HG03565 (cell line): ENCODE measurements around the gene NTSR1.

Source experiments
- ATAC-seq: cut with Tn5 transposase; IDR thresholded peaks from one replicate; pipeline ENCODE4 v1.9.1; 2021; ENCODE audit warnings: mild to moderate bottlenecking, moderate library complexity; ENCODE audit not compliant: unreplicated experiment

NTSR1 gene

GRCh38 chr20:62797671-62798532 is 89.3 kb downstream of the NTSR1 start:
- no peak for ATAC-seq

- ATAC-seq: no peak
These were observed 90.4 kb downstream of the NTSR1 start for GRCh38 chr20:62799036-62799435.

- ATAC-seq: no peak
These were observed 90.8 kb downstream of the NTSR1 start for GRCh38 chr20:62799459-62799858.

- ATAC-seq: no peak
These were observed 91.2 kb downstream of the NTSR1 start for GRCh38 chr20:62799873-62800272.

GRCh38 chr20:62800314-62801259 is 92.0 kb downstream of the NTSR1 start:
- ATAC-seq: no peak

- ATAC-seq: no peak
These were observed 92.8 kb downstream of the NTSR1 start for GRCh38 chr20:62801284-62802010.

- no peak for ATAC-seq
These were observed 93.5 kb downstream of the NTSR1 start for GRCh38 chr20:62802026-62802712.

- no peak for ATAC-seq
These were observed 95.5 kb downstream of the NTSR1 start for GRCh38 chr20:62804021-62804626.

GRCh38 chr20:62804627-62805154 is 96.1 kb downstream of the NTSR1 start, which contains the start of gene OGFR:
Gene OGFR (plus strand): TSS chr20:62804835. CDS start chr20:62804860, 25 bp downstream.
- ATAC-seq: no peak

- ATAC-seq: no peak
These were observed 96.6 kb downstream of the NTSR1 start for GRCh38 chr20:62805155-62805710.

GRCh38 chr20:62805711-62806382 is 97.2 kb downstream of the NTSR1 start:
- no peak for ATAC-seq

GRCh38 chr20:62806383-62807050 is 97.9 kb downstream of the NTSR1 start:
- no peak for ATAC-seq

- ATAC-seq: no peak
These were observed 99.0 kb downstream of the NTSR1 start for GRCh38 chr20:62807444-62808210.

- ATAC-seq: no peak
These were observed 99.7 kb downstream of the NTSR1 start for GRCh38 chr20:62808211-62808865.

GRCh38 chr20:62809530-62810428 is 101.1 kb downstream of the NTSR1 start:
- no peak for ATAC-seq

GRCh38 chr20:62811320-62811719 is 102.7 kb downstream of the NTSR1 start:
- no peak for ATAC-seq
